Lower leg skin (tissue), 3 donors: Measurements from ENCODE around the gene SEC61B.

Experiments used
- CTCF ChIP-seq, 3 donors: fragments of 450-650 bp; IDR thresholded peaks; one replicate each; pipeline ENCODE4 v1.5.1; 2016; ENCODE audit warnings: antibody characterized with exemption in 3 of 3, mild to moderate bottlenecking in 3 of 3, moderate library complexity in 2 of 3
- POLR2A ChIP-seq, 2 donors: fragments of 450-650 bp; IDR thresholded peaks; one replicate each; pipeline ENCODE4 v1.6.1; 2016 to 2017; ENCODE audit warnings: antibody characterized with exemption in 2 of 2, mild to moderate bottlenecking in 1 of 2, moderate library complexity in 1 of 2

DNA sequence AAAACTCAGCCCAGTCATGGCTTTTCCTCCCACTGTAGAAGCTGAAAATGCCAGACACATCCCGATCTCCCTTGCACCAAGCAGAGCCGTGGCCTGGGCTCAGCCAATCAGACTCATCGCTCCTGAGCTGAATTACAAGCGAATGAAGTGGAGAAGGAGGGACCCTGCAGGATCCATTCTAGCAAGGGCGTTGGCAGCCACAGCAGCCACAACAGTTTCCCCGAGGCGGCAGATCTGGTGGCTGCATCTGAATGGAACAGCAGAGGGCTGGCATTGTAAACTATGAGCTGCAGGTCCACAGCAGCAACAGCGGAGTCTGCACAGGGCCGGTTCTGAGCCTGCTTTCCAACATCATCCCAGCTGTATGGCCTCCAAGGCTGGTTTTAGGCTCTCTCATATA lies 24.1 kb upstream of the SEC61B start:
- TF ChIP-seq CTCF (IDR thresholded peaks at IDR 0.05) (no peak), POLR2A (IDR thresholded peaks at IDR 0.05) (no peak)
